PC-3 (cell line): ENCODE results near the gene CYP2B6. TPM values are rescaled to one million over a fixed set of nuclear protein-coding genes. Genes with fewer than 3 reads are reported as not detected.
"Not testable (repeated sequence)": the region's sequence is repeated elsewhere in the genome, so short reads cannot be mapped to it uniquely, and the experiment has no call there.

Experiments
- ATAC-seq: fragments of 200-7000 bp; cut with Tn5 transposase; 2 replicates; pipeline ENCODE4 v1.9.1; 2020; ENCODE audit warnings: mild to moderate bottlenecking, moderate library complexity
- BruUV-seq: library from RNA; stranded (reverse); fragments of 400-500 nt; replicated peaks from 2 replicates; lab custom pipeline; 2021; lab: Mats Ljungman, UMichigan
- CTCF ChIA-PET: fragments of 300-600 bp; sonication (Branson Sonifier 250); formaldehyde crosslinking; loops from one replicate; lab custom pipeline; 2022; ENCODE audit warnings: antibody characterized with exemption; lab: Charles Lee
- POLR2A ChIA-PET: fragments of 300-600 bp; sonication (Branson Sonifier 250); formaldehyde crosslinking; loops from one replicate; lab custom pipeline; 2022; ENCODE audit warnings: antibody characterized with exemption; ENCODE audit not compliant: unreplicated experiment; lab: Charles Lee
- DNase-seq: peaks from one replicate; pipeline ENCODE4 v3.0.0-alpha.2; 2015
- H2AFZ ChIP-seq: fragments of 300-600 bp; sonication (generic); 2 replicates; pipeline ENCODE4 v1.6.0; 2016; ENCODE audit warnings: antibody characterized with exemption, low read length
- H3F3A ChIP-seq: fragments of 300-600 bp; sonication (generic); one replicate; pipeline ENCODE4 v1.6.0; 2017; ENCODE audit warnings: antibody characterized with exemption, low read length, control low read depth, mild to moderate bottlenecking; ENCODE audit not compliant: unreplicated experiment
- H3K27ac ChIP-seq: fragments of 300-600 bp; sonication (generic); 2 replicates; pipeline ENCODE4 v1.5.1; 2016; ENCODE audit warnings: mild to moderate bottlenecking, low read length
- H3K27me3 ChIP-seq: fragments of 300-600 bp; sonication (generic); 2 replicates; pipeline ENCODE4 v1.6.1; 2016; ENCODE audit warnings: low read length, mixed read lengths
- H3K36me3 ChIP-seq: fragments of 300-600 bp; sonication (generic); 2 replicates; pipeline ENCODE4 v1.6.1; 2016; ENCODE audit warnings: low read depth, mixed run types, low read length, mixed read lengths
- H3K4me1 ChIP-seq: fragments of 300-600 bp; sonication (generic); 2 replicates; pipeline ENCODE4 v1.5.1; 2016; ENCODE audit warnings: low read length; ENCODE audit not compliant: insufficient read depth
- H3K4me2 ChIP-seq: fragments of 300-600 bp; sonication (generic); 2 replicates; pipeline ENCODE4 v1.6.0; 2016; ENCODE audit warnings: low read length
- H3K4me3 ChIP-seq: fragments of 300-600 bp; sonication (generic); 2 replicates; pipeline ENCODE4 v1.5.1; 2016; ENCODE audit warnings: mild to moderate bottlenecking, low read length, mixed read lengths
- H3K79me2 ChIP-seq: fragments of 300-600 bp; sonication (generic); 2 replicates; pipeline ENCODE4 v1.6.1; 2017; ENCODE audit warnings: low read length, mixed read lengths
- H3K9ac ChIP-seq: fragments of 300-600 bp; sonication (generic); 2 replicates; pipeline ENCODE4 v1.6.0; 2016; ENCODE audit warnings: mild to moderate bottlenecking, low read length
- H3K9me2 ChIP-seq: fragments of 300-600 bp; sonication (generic); replicated peaks from 2 replicates; pipeline ENCODE4 v1.6.1; 2016; ENCODE audit warnings: mixed run types, low read length, mixed read lengths
- H3K9me3 ChIP-seq: fragments of 300-600 bp; sonication (generic); 2 replicates; pipeline ENCODE4 v1.6.1; 2016; ENCODE audit warnings: low read length, mixed read lengths
- H4K20me1 ChIP-seq: fragments of 300-600 bp; sonication (generic); 2 replicates; pipeline ENCODE4 v1.6.1; 2016; ENCODE audit warnings: low read length, mixed read lengths
- CTCF ChIP-seq: fragments of 300-600 bp; sonication (generic); conservative IDR thresholded peaks from 2 replicates; pipeline ENCODE4 v1.5.1; 2017; ENCODE audit warnings: antibody characterized with exemption, low read depth, mild to moderate bottlenecking, low read length
- EZH2 ChIP-seq: fragments of 300-600 bp; sonication (generic); IDR thresholded peaks from one replicate; pipeline ENCODE4 v1.6.1; 2017; ENCODE audit warnings: antibody characterized with exemption, mild to moderate bottlenecking, low read length; ENCODE audit not compliant: unreplicated experiment
- EZH2phosphoT487 ChIP-seq: fragments of 300-600 bp; sonication (generic); IDR thresholded peaks from 2 replicates; pipeline ENCODE4 v1.6.1; 2018; ENCODE audit warnings: mild to moderate bottlenecking, antibody characterized with exemption, low read length, borderline replicate concordance
- intact Hi-C: fragments of 100-400 bp; cut with micrococcal nuclease; formaldehyde crosslinking; loops from 2 replicates; pipeline ENCODE4 v1.9.0; 2023
- total RNA-seq: library from RNA; depleted of rRNA; stranded (reverse); fragments of >200 nt; gene quantifications from 2 replicates; pipeline ENCODE4 v1.2.3, GENCODE V29; 2014

CYP2B6 gene
- total RNA-seq, 1 experiment from 2014 or later, result not detected

GRCh38 chr19:40960062-40960685 lies 30.9 kb upstream of the CYP2B6 start:
- BruUV-seq, result no TSS peak
- Histone ChIP-seq H3K27ac (no peak overlapping the region), H3K9me3 (0 out of 2 replicates have a peak, but pooled peaks cover 1% of the 10 kb centered on the region), H3F3A (no peaks in the 10 kb centered on the region), H3K79me2 (no peaks in the 10 kb centered on the region), H3K9me2 (no peaks in the 10 kb centered on the region), H4K20me1 (no peaks in the 10 kb centered on the region), H3K36me3 (no peaks in the 10 kb centered on the region), H3K9ac (no peak overlapping the region), H3K4me2 (no peak overlapping the region), H3K4me1 (peaks cover 20% of the 10 kb centered on the region), H2AFZ (no peak overlapping the region), H3K4me3 (no peak overlapping the region), H3K27me3 (no peaks in the 10 kb centered on the region)
- DNase-seq, result peak; percentile 25
- POLR2A ChIA-PET, result no interaction called here
- no peak for ATAC-seq
- CTCF ChIA-PET, result no interaction called here
- intact Hi-C loops, result no loop called here
- TF ChIP-seq EZH2 (no peak), EZH2phosphoT487 (no peak), CTCF (no peak)

- H3K79me2 ChIP-seq, result no peaks in the 10 kb centered on the region
- intact Hi-C loops, result no loop called here
- H3K36me3 ChIP-seq, result no peaks in the 10 kb centered on the region
- H3K9me3 ChIP-seq, result no peaks in the 10 kb centered on the region
- DNase-seq (no peak), ATAC-seq (no peak)
- H3K4me2 ChIP-seq, result no peak overlapping the region
- no peak for TF ChIP-seq CTCF
- TF ChIP-seq EZH2phosphoT487, result no peak
- no peak for TF ChIP-seq EZH2
- no peak overlapping the region for H2AFZ ChIP-seq
- H3K27me3 ChIP-seq, result no peaks in the 10 kb centered on the region
- peaks cover 20% of the 10 kb centered on the region for H3K4me1 ChIP-seq
- ChIA-PET POLR2A (no interaction called here), CTCF (no interaction called here)
- no peak overlapping the region for H3K4me3 ChIP-seq
- H3K27ac ChIP-seq, result no peak overlapping the region
- no peaks in the 10 kb centered on the region for H3F3A ChIP-seq
- H3K9ac ChIP-seq, result no peak overlapping the region
- no peaks in the 10 kb centered on the region for H4K20me1 ChIP-seq
- no peaks in the 10 kb centered on the region for H3K9me2 ChIP-seq
- BruUV-seq, result no TSS peak
Observed at GRCh38 chr19:40960780-40961179, 30.3 kb upstream of the CYP2B6 start.

GRCh38 chr19:40962460-40962961 lies 28.6 kb upstream of the CYP2B6 start:
- H3K4me2 ChIP-seq, result peak overlapping the region; percentile 48
- no peak overlapping the region for H3K4me3 ChIP-seq
- DNase-seq, result peak; percentile 92
- no peaks in the 10 kb centered on the region for H3K27me3 ChIP-seq
- peak; percentile 70 for ATAC-seq
- peaks cover 20% of the 10 kb centered on the region for H3K4me1 ChIP-seq
- no peak overlapping the region for H2AFZ ChIP-seq
- no peaks in the 10 kb centered on the region for H3F3A ChIP-seq
- H4K20me1 ChIP-seq, result no peaks in the 10 kb centered on the region
- TF ChIP-seq EZH2phosphoT487, result no peak
- TF ChIP-seq CTCF, result no peak
- TF ChIP-seq EZH2, result no peak
- CTCF ChIA-PET, result no interaction called here
- POLR2A ChIA-PET, result no interaction called here
- no peaks in the 10 kb centered on the region for H3K79me2 ChIP-seq
- H3K9me3 ChIP-seq, result no peaks in the 10 kb centered on the region
- no peaks in the 10 kb centered on the region for H3K36me3 ChIP-seq
- intact Hi-C loops, result no loop called here
- H3K9ac ChIP-seq, result no peak overlapping the region
- peak overlapping the region; percentile 55 for H3K27ac ChIP-seq
- no TSS peak for BruUV-seq
- no peaks in the 10 kb centered on the region for H3K9me2 ChIP-seq

- DNase-seq, H3K9me3 ChIP-seq, H4K20me1 ChIP-seq, H3K27me3 ChIP-seq, ATAC-seq, H3F3A ChIP-seq, H3K79me2 ChIP-seq, POLR2A ChIA-PET, H3K27ac ChIP-seq, H3K9ac ChIP-seq, H2AFZ ChIP-seq, H3K36me3 ChIP-seq, H3K4me3 ChIP-seq, BruUV-seq, H3K4me2 ChIP-seq, H3K9me2 ChIP-seq, CTCF ChIA-PET, intact Hi-C loops: not testable (repeated sequence)
- peaks cover 20% of the 10 kb centered on the region for H3K4me1 ChIP-seq
Observed at GRCh38 chr19:40964361-40964760, 26.7 kb upstream of the CYP2B6 start.
